ENCODE data around the gene HACL1.

Gene HACL1

DNA sequence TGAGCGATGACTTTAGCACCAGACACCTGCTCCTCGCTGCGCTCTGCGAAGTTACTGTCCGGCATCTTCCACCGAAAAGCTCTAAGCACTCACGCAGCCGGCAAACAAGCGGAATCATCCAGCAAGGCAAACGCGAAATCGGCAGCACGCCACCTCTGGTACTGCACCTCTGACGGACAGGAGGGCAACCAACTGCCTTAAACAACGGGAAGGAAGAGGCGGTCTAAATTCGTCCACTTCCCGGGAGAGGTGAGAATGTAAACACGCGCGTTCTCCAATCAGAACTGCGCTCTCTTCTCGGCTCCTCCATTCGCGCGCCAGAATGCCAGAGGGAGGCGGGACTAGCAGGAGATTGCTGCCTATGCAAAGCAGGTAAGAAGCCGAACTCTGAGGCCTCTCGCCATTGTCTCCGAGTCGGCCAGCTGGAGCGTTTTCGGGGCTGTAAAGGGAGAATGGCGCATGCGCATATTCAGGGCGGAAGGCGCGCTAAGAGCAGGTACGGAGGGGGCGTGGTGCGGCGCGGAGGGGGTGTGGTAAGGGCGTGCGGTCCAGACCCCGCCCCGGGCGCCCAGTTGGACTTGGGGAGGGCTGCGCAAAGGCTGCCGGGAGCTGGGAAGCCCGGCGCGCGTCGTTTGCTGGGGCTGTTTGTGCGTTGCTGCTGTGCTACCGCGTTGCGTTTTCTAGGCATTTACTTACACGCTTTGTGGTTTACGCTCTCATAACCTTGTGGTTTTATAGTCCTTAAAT, at the start of gene HACL1, which contains the start of gene BTD:
HACL1 (minus strand) TSS at position 171 of the 747 bp plus-strand sequence; CDS start at position 65, 106 bp downstream.
BTD (plus strand) TSS at position 347 of the 747 bp plus-strand sequence. CDS start 33,695 bp downstream, outside the sequence.
- DNase-seq (ENCODE audit: low read depth): peak; percentile 96

DNA sequence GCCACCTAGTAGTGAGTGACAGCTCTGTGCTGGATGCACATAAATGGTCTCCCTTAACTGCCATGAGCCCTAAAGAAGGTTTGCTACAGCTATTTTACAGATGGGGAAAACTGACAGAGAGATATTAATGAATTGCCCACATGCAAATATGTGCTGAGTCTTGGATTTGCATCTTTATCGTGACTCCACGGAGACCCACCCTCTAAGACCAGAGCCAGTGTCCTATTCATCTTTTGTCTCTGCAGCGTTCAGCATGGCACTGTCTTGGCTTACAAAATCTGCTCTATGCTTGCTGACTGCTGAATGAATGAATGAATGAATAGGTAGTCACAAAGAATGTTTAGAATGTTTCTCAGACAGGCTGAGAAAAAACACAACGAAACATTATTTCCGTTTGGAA, 48.5 kb upstream of the HACL1 start:
- DNase-seq (ENCODE audit: low read depth): no peak

DNA sequence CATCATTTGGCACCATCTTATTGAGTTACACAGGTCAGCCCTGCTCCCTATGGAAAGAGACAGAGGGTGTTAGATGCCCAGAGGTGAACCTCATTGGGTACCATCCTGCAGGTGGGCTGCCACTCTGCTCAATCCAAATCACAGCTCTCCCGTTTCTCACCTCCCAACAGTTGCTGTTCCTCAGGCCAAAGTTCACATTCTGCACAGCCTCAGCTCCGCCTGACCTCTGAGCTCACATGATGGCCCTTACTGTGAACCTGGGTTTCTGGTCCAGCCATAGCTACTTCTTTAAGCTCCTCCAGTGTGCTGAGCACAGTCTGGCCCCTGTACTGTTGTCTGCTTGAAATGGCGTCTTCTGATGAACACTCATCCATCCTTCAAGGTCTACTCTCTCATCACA, 48.0 kb upstream of the HACL1 start:
- DNase-seq (ENCODE audit: low read depth): no peak

DNA sequence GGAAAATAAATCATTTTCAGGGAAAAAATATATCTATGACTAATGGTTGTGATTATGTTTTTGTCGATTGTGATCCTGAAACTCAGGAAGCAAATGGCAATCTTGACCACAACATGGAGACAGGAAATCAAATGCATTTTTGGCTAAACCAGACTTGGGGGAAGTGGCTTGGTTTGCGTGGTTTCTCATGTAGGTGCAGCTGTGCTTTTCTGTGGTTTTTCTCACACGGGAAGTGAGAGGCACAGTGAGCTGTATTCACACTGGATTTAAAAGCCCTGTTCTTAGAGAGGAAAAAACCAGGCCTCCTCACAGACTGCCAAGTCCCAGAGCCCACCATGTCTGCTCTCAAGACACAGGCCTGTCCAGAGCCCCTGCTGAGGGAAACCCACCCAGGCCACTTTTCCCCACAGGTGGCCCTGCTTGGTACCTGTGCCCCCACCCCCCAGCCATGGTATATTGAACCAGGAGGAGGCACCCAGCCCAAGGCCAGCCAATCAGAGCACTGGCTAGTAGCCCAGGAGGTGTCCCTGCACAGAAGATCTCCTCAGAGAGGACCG, 46.3 kb upstream of the HACL1 start:
- DNase-seq (ENCODE audit: low read depth): peak; percentile 37

DNA sequence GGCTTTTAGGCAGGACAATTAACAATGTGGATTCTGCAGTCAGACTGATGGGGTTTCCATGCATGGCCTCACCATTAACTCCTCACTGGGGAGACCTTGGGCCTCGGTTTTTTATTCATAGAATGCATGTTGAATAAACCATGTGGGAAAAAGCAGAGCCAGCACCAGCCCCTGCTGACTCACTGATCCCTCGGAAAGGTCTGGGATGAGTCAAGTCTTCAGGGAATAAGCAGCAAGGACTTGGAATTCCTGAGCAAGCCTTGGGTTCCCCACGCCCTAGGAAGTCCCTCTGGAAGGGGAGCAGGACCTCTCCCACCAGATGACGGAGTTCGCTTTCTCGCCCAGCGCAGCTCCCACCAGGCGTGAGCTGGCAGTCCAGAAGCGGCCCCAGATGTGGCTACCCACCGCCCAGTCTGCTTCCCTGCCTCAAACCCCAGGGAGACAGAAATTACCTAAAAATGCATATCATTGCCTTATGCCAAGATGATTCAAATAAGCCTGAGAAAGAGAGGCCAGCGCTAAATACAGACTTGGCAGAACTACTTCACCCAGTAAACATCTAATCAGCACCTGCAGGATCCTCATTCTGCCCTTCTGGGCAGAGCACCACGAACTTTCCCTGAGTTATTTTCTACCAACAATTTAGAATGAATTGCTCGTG, 45.6 kb upstream of the HACL1 start:
- no peak for DNase-seq (ENCODE audit: low read depth)

DNA sequence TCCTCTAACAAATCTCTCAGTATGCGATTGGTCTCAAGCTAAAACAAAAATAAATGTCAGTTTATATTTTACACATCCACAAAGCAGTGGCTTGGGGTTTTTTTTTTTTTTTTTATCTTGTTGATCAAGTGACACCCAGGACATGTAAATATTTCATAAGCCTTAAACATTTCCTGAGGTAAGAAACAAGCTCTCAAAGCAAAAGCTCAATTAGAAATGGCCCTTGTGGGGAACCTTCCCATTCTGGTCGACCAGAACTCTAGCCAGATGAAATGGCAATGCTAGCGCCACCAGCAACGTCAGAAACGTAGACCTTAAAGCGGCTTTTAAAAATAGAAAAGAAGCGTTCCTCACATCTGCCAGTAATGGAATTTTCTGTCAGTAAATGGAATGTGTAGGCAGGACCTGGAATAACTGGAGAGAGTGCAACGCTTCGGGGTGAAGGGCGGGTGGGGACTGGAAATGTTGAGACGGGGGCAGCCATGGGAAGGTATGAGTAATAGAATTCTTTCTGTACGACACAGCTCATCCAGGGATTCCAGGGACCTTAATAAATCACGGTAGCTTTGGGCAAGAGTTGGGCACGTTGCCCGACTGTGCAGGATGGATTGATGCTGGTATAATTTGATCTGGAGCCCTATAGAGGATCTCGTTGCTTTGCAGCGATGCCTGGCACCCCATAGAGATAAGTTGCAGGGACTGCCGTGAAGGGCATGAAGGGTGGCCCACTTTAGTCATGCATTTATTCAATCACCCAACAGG, 44.6 kb upstream of the HACL1 start:
- no peak for DNase-seq (ENCODE audit: low read depth)

DNA sequence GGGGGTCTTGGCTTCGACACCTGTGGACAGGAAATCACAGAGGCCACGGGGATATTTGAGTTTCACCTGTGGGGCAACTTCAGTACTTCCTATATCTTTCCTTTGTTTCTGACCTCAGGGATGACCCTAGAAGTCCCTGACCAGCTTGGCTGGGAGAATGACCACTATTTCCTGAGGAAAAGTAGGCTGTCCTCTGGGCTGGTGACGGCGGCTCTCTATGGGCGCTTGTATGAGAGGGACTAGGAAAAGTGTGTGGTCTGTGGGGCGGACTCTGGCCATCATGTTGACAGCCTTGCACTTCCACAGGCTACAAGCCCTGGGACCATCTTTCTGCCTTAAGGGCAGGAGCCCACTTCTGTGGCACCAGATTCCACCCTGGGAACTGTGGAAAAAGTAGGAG, 43.9 kb upstream of the HACL1 start:
- DNase-seq (ENCODE audit: low read depth): no peak

DNA sequence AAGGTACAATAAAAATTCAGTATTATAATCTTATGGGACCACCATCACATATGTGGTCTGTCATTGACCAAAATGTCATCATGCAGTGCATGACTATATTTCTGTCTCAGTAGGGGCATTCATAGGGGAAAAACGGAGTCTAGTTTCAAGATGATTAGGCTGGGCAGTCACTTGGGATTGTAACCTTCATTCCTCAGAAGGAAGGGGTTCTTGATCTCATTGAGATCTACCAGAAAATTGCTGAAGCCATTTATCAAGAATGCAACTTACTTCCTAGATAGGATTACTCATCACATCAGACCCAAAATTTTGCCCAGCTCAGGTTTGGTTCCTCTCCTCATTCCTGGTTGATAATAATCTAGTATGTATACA, 37.5 kb upstream of the HACL1 start:
- DNase-seq (ENCODE audit: low read depth): no peak

DNA sequence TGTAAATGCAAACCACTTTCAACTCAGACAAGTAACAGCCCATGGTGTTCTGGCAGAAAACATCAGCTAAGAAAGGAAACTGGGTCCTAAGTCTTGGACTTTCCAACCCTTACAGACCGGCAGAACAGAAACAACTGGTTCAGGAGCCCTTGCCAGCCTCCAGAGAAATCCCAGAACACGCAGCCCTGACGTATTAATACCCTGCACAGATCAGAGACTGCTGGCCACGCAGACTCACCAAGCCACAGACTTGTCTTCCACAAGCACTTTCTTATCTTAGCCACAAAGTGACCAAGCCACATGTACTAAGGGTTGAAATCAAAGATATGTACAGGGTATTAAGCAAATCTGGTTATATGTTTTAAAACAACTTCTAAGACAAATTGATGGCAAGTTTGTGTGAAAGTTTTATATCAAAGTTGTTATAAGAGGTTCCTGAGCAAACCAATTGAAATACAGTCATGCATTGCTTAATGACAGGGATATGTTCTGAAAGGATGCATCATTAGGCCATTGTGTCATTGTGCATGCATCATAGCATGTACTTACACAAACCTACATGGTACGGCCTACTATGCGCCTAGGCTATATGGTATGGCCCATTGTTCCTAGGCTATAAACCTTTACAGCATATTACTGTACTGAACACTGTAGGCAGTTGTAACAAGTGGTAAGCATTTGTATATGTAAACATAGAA, 37.0 kb upstream of the HACL1 start:
- DNase-seq (ENCODE audit: low read depth): no peak

DNA sequence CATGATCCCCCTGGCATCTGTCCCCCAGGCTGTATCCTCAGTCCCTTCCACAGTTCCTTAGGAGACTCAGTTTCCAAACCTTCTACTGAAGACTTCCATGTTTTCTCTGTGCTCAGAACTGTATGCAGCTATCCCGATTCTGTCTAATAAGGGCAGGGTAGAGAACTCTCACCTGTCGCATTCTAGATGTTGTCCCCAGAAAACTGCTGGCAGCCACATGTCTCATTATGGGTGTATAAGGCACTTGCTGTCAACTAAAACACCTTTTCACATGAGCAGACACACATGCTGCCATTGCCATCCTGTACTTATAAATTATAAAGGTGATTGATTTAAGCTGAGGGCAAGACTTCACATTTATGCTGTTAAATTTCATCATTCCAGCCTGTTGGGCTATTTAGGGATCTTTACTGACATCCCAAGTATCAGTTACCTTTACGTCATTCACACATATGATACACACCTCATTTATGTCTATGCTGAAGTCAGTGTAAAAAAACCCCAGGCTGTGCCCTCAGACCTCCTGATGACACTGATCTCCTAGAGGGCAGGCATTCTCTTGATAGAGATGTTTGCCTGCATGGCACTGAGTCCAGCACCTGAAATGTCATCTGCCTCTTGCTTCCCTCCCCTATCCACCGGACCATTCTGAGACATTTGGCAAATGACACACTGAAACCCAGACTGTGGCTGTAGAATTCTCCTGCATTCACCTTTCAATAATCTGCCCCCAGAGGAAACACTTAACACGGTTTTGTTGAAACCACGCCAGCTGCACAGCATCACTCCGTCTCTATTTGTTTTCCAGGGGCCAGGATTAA, 36.0 kb upstream of the HACL1 start:
- no peak for DNase-seq (ENCODE audit: low read depth)

DNA sequence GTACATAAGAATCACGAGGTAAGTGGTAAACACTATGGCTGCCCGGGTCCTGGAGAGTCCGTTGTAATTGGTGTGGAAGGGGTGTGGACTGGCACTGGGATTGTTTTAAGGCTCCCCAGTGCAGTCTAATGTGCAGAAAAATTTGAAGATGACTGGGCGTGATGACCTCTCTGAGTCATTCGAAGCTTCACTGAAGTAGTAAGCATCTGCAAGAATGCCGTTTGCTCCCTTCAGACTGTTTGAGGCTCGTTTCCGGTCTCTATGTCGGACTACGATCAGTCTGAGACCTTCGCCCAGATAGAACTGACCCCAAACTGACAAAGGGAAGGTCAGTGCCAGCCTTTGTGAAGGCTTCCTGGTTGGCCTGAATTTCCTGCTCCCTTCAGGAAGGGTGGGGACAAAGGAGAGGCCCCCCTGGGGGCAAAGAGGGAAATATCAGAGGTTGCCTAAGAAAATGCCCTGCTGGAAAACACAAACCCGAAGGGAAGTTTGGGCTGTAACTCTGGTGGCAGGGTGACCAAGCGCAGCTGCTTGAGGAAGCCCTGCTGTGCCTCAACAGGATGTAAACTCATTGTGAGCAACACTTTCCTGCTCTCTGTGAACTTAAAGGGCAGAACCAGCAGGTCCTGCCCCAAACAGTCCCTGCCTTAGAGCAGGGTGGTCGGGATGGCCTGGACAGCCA, 34.8 kb upstream of the HACL1 start:
- DNase-seq (ENCODE audit: low read depth): no peak

DNA sequence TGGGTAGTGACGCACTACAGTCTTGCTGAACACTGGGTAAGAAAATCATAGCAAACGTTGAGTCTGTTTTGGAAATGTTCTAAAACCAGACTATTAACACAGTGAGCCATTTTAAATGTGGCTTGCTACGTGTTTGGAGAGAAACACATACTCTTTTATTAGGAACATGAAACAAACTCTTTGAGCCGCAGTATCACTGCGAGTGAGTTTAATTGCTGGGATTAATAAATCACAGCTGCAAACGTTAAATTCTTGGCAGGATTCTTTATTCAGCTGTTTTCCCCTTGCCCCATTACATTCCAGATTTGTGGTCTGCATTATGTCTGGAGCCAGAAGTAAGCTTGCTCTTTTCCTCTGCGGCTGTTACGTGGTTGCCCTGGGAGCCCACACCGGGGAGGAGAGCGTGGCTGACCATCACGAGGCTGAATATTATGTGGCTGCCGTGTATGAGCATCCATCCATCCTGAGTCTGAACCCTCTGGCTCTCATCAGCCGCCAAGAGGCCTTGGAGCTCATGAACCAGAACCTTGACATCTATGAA, 33.8 kb upstream of the HACL1 start:
- DNase-seq (ENCODE audit: low read depth): no peak

DNA sequence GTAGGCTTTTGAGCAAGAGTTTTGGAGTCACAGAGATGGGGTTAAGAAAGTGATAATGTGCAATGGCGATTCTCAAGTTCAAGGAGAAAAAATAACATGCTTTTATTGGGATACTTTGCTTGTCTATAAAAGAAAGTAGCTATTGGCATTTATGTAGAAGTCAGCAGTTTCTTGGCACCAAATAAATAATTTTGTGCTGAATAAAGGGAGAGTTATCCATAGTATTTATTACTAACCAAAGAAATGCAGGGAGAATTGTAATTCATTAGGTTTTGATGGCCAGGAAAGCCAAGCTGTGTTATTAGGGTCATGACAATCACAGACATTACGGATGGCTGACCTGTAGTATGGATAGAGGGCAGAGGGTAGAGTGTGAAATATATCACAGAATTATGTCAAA, 33.3 kb upstream of the HACL1 start:
- DNase-seq (ENCODE audit: low read depth): no peak

DNA sequence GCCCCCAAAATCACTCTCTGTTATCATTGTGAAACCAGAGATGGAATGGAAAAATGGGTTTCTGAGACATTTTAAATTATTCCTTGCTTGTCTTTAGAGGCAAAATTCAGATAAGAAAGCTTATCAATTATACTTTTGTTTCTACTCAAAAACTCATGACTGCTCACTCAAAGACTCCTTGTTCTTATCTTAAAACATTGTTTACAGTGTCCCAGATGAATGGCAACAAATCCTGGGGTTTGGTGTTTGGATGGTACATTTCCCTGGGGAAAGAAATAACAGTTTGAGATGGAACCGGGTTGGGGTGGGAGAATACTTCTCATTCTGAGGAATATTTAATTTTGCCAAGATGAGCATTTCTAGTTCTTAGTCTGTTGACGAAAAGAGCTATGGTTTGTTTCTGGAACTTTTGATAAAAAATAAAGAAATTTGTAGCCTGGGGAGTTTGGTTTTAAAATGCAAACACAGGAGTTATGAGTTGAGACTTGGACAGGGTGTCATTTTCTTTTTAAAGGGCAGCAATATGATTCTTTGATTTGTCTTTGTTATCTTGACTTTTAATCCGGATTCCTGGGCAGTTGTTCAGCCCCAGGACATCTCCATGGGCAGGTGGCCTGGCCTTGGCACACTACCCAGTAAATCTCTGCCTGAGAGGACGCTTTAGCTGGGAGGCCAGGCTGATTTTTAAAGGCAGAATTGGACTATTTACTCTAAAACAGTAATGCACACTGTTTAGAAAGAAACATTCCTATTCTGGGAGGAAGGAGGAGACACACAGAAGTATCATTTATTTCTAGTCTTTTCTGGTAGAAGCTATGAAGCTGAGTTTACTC, 32.6 kb upstream of the HACL1 start:
- DNase-seq (ENCODE audit: low read depth): no peak

DNA sequence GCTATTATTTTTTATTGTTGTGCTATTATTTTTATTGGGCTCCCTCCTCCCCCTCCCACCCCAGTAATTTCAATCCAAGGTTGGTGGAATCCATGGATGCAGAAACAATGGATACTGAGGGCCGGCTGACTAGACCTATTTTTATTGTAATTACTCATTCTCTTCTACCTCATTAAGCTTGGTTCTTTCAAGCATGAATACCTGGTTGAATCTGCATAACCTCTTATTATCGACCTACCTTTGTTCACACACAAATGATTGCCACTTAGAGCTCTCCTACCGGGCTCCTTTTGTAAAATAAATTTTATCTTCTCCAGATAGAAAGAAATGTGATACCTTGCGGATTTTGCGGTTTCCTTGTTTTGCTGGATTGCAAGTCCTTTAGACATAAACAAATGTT, 31.8 kb upstream of the HACL1 start:
- no peak for DNase-seq (ENCODE audit: low read depth)

DNA sequence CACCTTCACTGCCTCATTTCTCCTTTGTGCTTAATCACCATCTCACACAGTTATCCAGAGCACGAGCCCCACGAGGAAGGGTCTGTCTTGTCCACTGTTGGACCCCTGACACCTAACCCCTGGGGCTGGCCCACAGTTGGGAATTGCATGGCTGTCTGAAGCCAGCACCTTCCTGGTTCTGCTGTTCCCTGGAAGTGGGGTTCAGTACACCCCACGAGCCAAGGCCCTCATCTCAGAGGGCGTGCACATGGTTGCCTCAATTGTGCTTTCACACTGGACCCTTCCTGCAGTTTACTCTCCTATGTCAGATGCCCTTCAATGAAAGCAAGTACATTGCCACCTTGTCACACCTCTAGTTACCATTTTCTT, 30.8 kb upstream of the HACL1 start:
- DNase-seq (ENCODE audit: low read depth): no peak

DNA sequence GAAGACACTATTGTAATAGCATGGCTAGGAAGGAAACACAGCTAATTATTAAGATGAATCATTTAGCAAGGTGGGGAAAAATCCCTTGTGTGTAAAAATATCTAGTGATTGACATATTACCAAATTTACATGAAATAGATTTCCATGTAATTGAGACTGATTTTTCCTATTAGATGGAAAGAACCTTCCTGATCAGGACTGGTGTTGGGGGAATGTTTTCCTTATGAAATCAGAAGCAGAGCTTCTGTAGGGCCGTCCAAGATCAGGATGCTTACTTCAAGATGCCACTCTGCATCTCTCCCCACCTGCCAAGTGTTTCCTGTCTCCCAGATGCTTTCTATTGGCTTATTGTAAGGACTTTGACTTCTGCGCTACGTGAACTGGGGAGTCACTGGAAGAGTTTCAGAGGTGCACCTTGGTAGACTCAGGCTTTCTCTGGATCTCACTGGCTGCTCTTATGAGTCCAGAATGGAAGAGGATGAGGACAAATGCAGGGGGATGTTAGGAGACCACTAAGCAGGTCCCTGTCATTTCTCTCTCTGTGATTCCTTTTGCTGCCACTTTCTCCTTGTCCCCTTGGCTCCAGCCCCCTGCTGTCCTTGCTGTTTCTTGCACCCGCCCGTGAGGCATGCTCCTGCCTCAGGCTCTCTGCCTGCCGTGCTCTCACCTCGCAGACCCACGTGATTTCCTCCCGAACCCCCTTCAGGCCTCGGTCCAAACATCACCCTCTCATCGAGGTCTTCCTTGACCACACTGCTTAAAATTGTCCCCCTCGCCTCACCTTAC, 30.2 kb upstream of the HACL1 start:
- DNase-seq (ENCODE audit: low read depth): no peak

DNA sequence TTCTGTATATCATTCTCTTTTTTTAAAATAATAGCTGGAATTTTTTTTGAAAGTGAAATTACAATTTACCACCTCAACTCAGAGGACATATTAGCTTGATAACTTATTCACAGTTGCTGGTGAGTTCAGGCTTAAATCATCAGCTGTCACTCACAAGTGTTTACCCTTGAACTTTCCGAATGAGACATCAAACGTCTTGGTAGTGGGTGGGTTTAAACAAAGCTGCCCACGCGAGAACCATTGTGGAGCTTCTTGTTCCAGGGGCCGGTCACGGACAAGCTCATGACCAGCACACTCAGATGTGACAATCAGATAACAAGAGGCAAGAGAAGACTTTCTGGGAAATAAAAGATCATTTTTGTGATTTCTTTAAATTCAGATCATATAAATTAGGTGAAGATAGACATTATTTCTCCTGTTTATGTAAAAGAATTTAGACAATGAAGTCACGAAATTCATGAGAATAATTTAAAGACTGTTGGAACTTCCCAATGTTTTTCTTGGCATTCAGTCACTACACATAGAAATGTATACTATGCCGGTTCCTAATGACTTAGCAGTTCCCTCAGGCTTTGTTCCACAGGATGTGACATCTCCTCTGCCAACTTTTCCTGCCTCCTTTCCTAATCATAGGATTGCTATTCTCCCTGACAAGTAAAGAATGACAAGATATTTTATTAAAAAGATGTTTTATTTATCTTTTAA, 29.4 kb upstream of the HACL1 start:
- no peak for DNase-seq (ENCODE audit: low read depth)
